ENCODE measurements around the gene DGKI.
A peak's percentile ranks its signal among the peaks of the same experiment; 100 is the strongest.

The DGKI gene

GRCh38 chr7:137727413-137727812 is 119.4 kb downstream of the DGKI start:
- no peak for DNase-seq
- ChIA-PET CTCF (no interaction called here), POLR2A (no interaction called here)
- Histone ChIP-seq H3K27ac (ENCODE audit: insufficient read depth in 1 of 2, low read depth in 1 of 2, low read length in 2 of 2, poor library complexity in 1 of 2, severe bottlenecking in 2 of 2) (no peak overlapping the region), H3K9me3 (ENCODE audit: control extremely low read depth in 1 of 5, control insufficient read depth in 4 of 5, insufficient read depth in 2 of 5, low read depth in 1 of 5, low read length in 4 of 5) (peaks cover 0 to 2% (median 0%) of the 10 kb centered on the region in 5 experiments), H3K27me3 (replicated peaks in 2 of 5; ENCODE audit: control insufficient read depth in 4 of 5, insufficient read depth in 5 of 5, low read length in 4 of 5) (peaks cover 0 to 3% (median 0%) of the 10 kb centered on the region in 5 experiments), H3K4me3 (ENCODE audit: control insufficient read depth in 1 of 7, extremely low read depth in 1 of 7, insufficient read depth in 4 of 7, low read depth in 2 of 7, low read length in 6 of 7) (no peak overlapping the region), H3K36me3 (ENCODE audit: control insufficient read depth in 4 of 4, insufficient read depth in 4 of 4, low read length in 3 of 4) (no peaks in the 10 kb centered on the region), H3K4me1 (ENCODE audit: control extremely low read depth in 1 of 4, control insufficient read depth in 4 of 4, insufficient read depth in 4 of 4, low read length in 3 of 4) (no peaks in the 10 kb centered on the region)
- WGBS (ENCODE audit: insufficient coverage) = no CpG with 5 or more reads among the region's 2 CpGs

GRCh38 chr7:137718355-137718754 is 128.4 kb downstream of the DGKI start:
- no peak overlapping the region for H3K27ac ChIP-seq (ENCODE audit: insufficient read depth in 1 of 2, low read depth in 1 of 2, low read length in 2 of 2, poor library complexity in 1 of 2, severe bottlenecking in 2 of 2)
- POLR2A ChIA-PET = no interaction called here
- no peak for DNase-seq
- CTCF ChIA-PET = no interaction called here
- H3K36me3 ChIP-seq (ENCODE audit: control insufficient read depth in 4 of 4, insufficient read depth in 4 of 4, low read length in 3 of 4) = no peaks in the 10 kb centered on the region
- WGBS (ENCODE audit: insufficient coverage) = 90% methylated on average over 4 of the region's 4 CpGs
- no peak overlapping the region for H3K4me3 ChIP-seq (ENCODE audit: control insufficient read depth in 1 of 7, extremely low read depth in 1 of 7, insufficient read depth in 4 of 7, low read depth in 2 of 7, low read length in 6 of 7)
- H3K27me3 ChIP-seq (replicated peaks in 2 of 5; ENCODE audit: control insufficient read depth in 4 of 5, insufficient read depth in 5 of 5, low read length in 4 of 5) = peaks cover 0 to 5% (median 0%) of the 10 kb centered on the region in 5 experiments
- peaks cover 0 to 3% (median 0%) of the 10 kb centered on the region in 5 experiments for H3K9me3 ChIP-seq (ENCODE audit: control extremely low read depth in 1 of 5, control insufficient read depth in 4 of 5, insufficient read depth in 2 of 5, low read depth in 1 of 5, low read length in 4 of 5)
- H3K4me1 ChIP-seq (ENCODE audit: control extremely low read depth in 1 of 4, control insufficient read depth in 4 of 4, insufficient read depth in 4 of 4, low read length in 3 of 4) = no peaks in the 10 kb centered on the region

GRCh38 chr7:137717811-137718271 is 128.9 kb downstream of the DGKI start:
- POLR2A ChIA-PET = no interaction called here
- peaks cover 0 to 3% (median 0%) of the 10 kb centered on the region in 5 experiments for H3K9me3 ChIP-seq (ENCODE audit: control extremely low read depth in 1 of 5, control insufficient read depth in 4 of 5, insufficient read depth in 2 of 5, low read depth in 1 of 5, low read length in 4 of 5)
- H3K27ac ChIP-seq (ENCODE audit: insufficient read depth in 1 of 2, low read depth in 1 of 2, low read length in 2 of 2, poor library complexity in 1 of 2, severe bottlenecking in 2 of 2) = no peak overlapping the region
- no peak overlapping the region for H3K4me3 ChIP-seq (ENCODE audit: control insufficient read depth in 1 of 7, extremely low read depth in 1 of 7, insufficient read depth in 4 of 7, low read depth in 2 of 7, low read length in 6 of 7)
- H3K4me1 ChIP-seq (ENCODE audit: control extremely low read depth in 1 of 4, control insufficient read depth in 4 of 4, insufficient read depth in 4 of 4, low read length in 3 of 4) = no peaks in the 10 kb centered on the region
- DNase-seq = peak in 1 of 3 donors; percentile 5
- WGBS (ENCODE audit: insufficient coverage) = 58% methylated on average over 7 of the region's 7 CpGs
- CTCF ChIA-PET = no interaction called here
- peaks cover 0 to 5% (median 0%) of the 10 kb centered on the region in 5 experiments for H3K27me3 ChIP-seq (replicated peaks in 2 of 5; ENCODE audit: control insufficient read depth in 4 of 5, insufficient read depth in 5 of 5, low read length in 4 of 5)
- H3K36me3 ChIP-seq (ENCODE audit: control insufficient read depth in 4 of 4, insufficient read depth in 4 of 4, low read length in 3 of 4) = no peaks in the 10 kb centered on the region

GRCh38 chr7:137717045-137717444 is 129.7 kb downstream of the DGKI start:
- Histone ChIP-seq H3K27ac (ENCODE audit: insufficient read depth in 1 of 2, low read depth in 1 of 2, low read length in 2 of 2, poor library complexity in 1 of 2, severe bottlenecking in 2 of 2) (no peak overlapping the region), H3K4me3 (ENCODE audit: control insufficient read depth in 1 of 7, extremely low read depth in 1 of 7, insufficient read depth in 4 of 7, low read depth in 2 of 7, low read length in 6 of 7) (no peak overlapping the region), H3K27me3 (replicated peaks in 2 of 5; ENCODE audit: control insufficient read depth in 4 of 5, insufficient read depth in 5 of 5, low read length in 4 of 5) (peaks cover 0 to 5% (median 0%) of the 10 kb centered on the region in 5 experiments), H3K36me3 (ENCODE audit: control insufficient read depth in 4 of 4, insufficient read depth in 4 of 4, low read length in 3 of 4) (no peaks in the 10 kb centered on the region), H3K4me1 (ENCODE audit: control extremely low read depth in 1 of 4, control insufficient read depth in 4 of 4, insufficient read depth in 4 of 4, low read length in 3 of 4) (no peaks in the 10 kb centered on the region), H3K9me3 (ENCODE audit: control extremely low read depth in 1 of 5, control insufficient read depth in 4 of 5, insufficient read depth in 2 of 5, low read depth in 1 of 5, low read length in 4 of 5) (peaks cover 0 to 3% (median 0%) of the 10 kb centered on the region in 5 experiments)
- 83% methylated on average over 3 of the region's 3 CpGs for WGBS (ENCODE audit: insufficient coverage)
- ChIA-PET CTCF (no interaction called here), POLR2A (no interaction called here)
- no peak for DNase-seq

GRCh38 chr7:137716061-137716460 is 130.7 kb downstream of the DGKI start:
- H3K27me3 ChIP-seq (replicated peaks in 2 of 5; ENCODE audit: control insufficient read depth in 4 of 5, insufficient read depth in 5 of 5, low read length in 4 of 5) = peaks cover 0 to 5% (median 0%) of the 10 kb centered on the region in 5 experiments
- H3K36me3 ChIP-seq (ENCODE audit: control insufficient read depth in 4 of 4, insufficient read depth in 4 of 4, low read length in 3 of 4) = no peaks in the 10 kb centered on the region
- H3K27ac ChIP-seq (ENCODE audit: insufficient read depth in 1 of 2, low read depth in 1 of 2, low read length in 2 of 2, poor library complexity in 1 of 2, severe bottlenecking in 2 of 2) = no peak overlapping the region
- 98% methylated on average over 5 of the region's 5 CpGs for WGBS (ENCODE audit: insufficient coverage)
- no peak for DNase-seq
- no peaks in the 10 kb centered on the region for H3K4me1 ChIP-seq (ENCODE audit: control extremely low read depth in 1 of 4, control insufficient read depth in 4 of 4, insufficient read depth in 4 of 4, low read length in 3 of 4)
- ChIA-PET POLR2A (no interaction called here), CTCF (no interaction called here)
- H3K9me3 ChIP-seq (ENCODE audit: control extremely low read depth in 1 of 5, control insufficient read depth in 4 of 5, insufficient read depth in 2 of 5, low read depth in 1 of 5, low read length in 4 of 5) = peaks cover 0 to 3% (median 0%) of the 10 kb centered on the region in 5 experiments
- H3K4me3 ChIP-seq (ENCODE audit: control insufficient read depth in 1 of 7, extremely low read depth in 1 of 7, insufficient read depth in 4 of 7, low read depth in 2 of 7, low read length in 6 of 7) = no peak overlapping the region

GRCh38 chr7:137715533-137715932 is 131.2 kb downstream of the DGKI start:
- no peaks in the 10 kb centered on the region for H3K4me1 ChIP-seq (ENCODE audit: control extremely low read depth in 1 of 4, control insufficient read depth in 4 of 4, insufficient read depth in 4 of 4, low read length in 3 of 4)
- no peak overlapping the region for H3K27ac ChIP-seq (ENCODE audit: insufficient read depth in 1 of 2, low read depth in 1 of 2, low read length in 2 of 2, poor library complexity in 1 of 2, severe bottlenecking in 2 of 2)
- no peak for DNase-seq
- no peaks in the 10 kb centered on the region for H3K36me3 ChIP-seq (ENCODE audit: control insufficient read depth in 4 of 4, insufficient read depth in 4 of 4, low read length in 3 of 4)
- no peak overlapping the region for H3K4me3 ChIP-seq (ENCODE audit: control insufficient read depth in 1 of 7, extremely low read depth in 1 of 7, insufficient read depth in 4 of 7, low read depth in 2 of 7, low read length in 6 of 7)
- ChIA-PET CTCF (no interaction called here), POLR2A (no interaction called here)
- H3K27me3 ChIP-seq (replicated peaks in 2 of 5; ENCODE audit: control insufficient read depth in 4 of 5, insufficient read depth in 5 of 5, low read length in 4 of 5) = peaks cover 0 to 5% (median 0%) of the 10 kb centered on the region in 5 experiments
- peaks cover 0 to 3% (median 0%) of the 10 kb centered on the region in 5 experiments for H3K9me3 ChIP-seq (ENCODE audit: control extremely low read depth in 1 of 5, control insufficient read depth in 4 of 5, insufficient read depth in 2 of 5, low read depth in 1 of 5, low read length in 4 of 5)

- CTCF ChIA-PET = no interaction called here
- peaks cover 0 to 3% (median 0%) of the 10 kb centered on the region in 5 experiments for H3K9me3 ChIP-seq (ENCODE audit: control extremely low read depth in 1 of 5, control insufficient read depth in 4 of 5, insufficient read depth in 2 of 5, low read depth in 1 of 5, low read length in 4 of 5)
- H3K4me1 ChIP-seq (ENCODE audit: control extremely low read depth in 1 of 4, control insufficient read depth in 4 of 4, insufficient read depth in 4 of 4, low read length in 3 of 4) = no peaks in the 10 kb centered on the region
- no peak overlapping the region for H3K4me3 ChIP-seq (ENCODE audit: control insufficient read depth in 1 of 7, extremely low read depth in 1 of 7, insufficient read depth in 4 of 7, low read depth in 2 of 7, low read length in 6 of 7)
- no peak overlapping the region for H3K27ac ChIP-seq (ENCODE audit: insufficient read depth in 1 of 2, low read depth in 1 of 2, low read length in 2 of 2, poor library complexity in 1 of 2, severe bottlenecking in 2 of 2)
- peaks cover 0 to 5% (median 0%) of the 10 kb centered on the region in 5 experiments for H3K27me3 ChIP-seq (replicated peaks in 2 of 5; ENCODE audit: control insufficient read depth in 4 of 5, insufficient read depth in 5 of 5, low read length in 4 of 5)
- 100% methylated on average over 2 of the region's 3 CpGs for WGBS (ENCODE audit: insufficient coverage)
- POLR2A ChIA-PET = no interaction called here
- no peak for DNase-seq
- no peaks in the 10 kb centered on the region for H3K36me3 ChIP-seq (ENCODE audit: control insufficient read depth in 4 of 4, insufficient read depth in 4 of 4, low read length in 3 of 4)
Measured at GRCh38 chr7:137715121-137715520, 131.7 kb downstream of the DGKI start.

All from common myeloid progenitor, CD34-positive (primary cell).